ENCODE results near the gene TRAPPC5. TPM values are rescaled to one million over a fixed set of nuclear protein-coding genes. Genes with fewer than 3 reads are reported as not detected.

Gene TRAPPC5
- polyA plus RNA-seq, 1 of the 3 experiments (the other 2 are of a cell fraction), result 49.4 TPM

DNA sequence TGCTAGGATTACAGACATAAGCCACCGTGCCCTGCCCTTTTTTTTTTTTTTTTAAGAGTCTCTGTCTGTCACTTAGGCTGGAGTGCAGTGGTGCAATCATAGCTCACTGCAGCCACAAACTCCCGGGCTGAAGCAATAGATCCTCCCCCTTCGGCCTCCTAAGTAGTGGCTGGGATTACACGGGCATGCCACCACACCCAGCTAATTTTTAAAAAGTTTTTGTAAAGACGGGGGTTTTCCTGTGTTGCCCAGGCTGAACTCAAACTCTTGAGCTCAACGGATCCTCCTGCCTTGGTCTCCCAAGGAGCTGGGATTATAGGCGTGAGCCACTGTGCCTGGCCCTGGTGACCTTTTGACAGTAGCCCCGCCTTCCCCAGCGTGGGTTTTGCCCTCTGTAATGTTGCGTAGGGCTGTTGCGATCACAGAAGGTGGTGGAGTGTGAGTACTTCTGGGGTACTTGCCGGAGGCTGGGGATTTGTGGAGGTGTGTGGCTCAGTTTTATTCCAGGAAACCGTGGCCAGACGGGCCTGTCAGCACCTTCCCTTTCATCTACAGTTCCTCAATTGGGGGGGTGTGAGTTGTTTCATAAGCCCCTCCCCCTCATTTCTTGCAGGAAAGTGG lies 23.4 kb upstream of the TRAPPC5 start (continued):
- TF ChIP-seq, protein P1, sequence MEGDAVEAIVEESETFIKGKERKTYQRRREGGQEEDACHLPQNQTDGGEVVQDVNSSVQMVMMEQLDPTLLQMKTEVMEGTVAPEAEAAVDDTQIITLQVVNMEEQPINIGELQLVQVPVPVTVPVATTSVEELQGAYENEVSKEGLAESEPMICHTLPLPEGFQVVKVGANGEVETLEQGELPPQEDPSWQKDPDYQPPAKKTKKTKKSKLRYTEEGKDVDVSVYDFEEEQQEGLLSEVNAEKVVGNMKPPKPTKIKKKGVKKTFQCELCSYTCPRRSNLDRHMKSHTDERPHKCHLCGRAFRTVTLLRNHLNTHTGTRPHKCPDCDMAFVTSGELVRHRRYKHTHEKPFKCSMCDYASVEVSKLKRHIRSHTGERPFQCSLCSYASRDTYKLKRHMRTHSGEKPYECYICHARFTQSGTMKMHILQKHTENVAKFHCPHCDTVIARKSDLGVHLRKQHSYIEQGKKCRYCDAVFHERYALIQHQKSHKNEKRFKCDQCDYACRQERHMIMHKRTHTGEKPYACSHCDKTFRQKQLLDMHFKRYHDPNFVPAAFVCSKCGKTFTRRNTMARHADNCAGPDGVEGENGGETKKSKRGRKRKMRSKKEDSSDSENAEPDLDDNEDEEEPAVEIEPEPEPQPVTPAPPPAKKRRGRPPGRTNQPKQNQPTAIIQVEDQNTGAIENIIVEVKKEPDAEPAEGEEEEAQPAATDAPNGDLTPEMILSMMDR (IDR thresholded peaks at IDR 0.05), result no peak
- TF ChIP-seq FOXM1 (IDR thresholded peaks at IDR 0.05; ENCODE audit: low read depth) (no peak), POLR2AphosphoS5 (IDR thresholded peaks at IDR 0.05; ENCODE audit: low read depth, low read length) (no peak), RCOR1 (IDR thresholded peaks at IDR 0.05; ENCODE audit: low read length) (no peak), EP300 (IDR thresholded peaks at IDR 0.05; ENCODE audit: borderline replicate concordance in 1 of 2, low read depth in 1 of 2, low read length in 1 of 2) (no peak)
- TF ChIP-seq, protein P2, sequence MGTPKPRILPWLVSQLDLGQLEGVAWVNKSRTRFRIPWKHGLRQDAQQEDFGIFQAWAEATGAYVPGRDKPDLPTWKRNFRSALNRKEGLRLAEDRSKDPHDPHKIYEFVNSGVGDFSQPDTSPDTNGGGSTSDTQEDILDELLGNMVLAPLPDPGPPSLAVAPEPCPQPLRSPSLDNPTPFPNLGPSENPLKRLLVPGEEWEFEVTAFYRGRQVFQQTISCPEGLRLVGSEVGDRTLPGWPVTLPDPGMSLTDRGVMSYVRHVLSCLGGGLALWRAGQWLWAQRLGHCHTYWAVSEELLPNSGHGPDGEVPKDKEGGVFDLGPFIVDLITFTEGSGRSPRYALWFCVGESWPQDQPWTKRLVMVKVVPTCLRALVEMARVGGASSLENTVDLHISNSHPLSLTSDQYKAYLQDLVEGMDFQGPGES (IDR thresholded peaks at IDR 0.05; ENCODE audit: low read depth, low read length), result no peak

DNA sequence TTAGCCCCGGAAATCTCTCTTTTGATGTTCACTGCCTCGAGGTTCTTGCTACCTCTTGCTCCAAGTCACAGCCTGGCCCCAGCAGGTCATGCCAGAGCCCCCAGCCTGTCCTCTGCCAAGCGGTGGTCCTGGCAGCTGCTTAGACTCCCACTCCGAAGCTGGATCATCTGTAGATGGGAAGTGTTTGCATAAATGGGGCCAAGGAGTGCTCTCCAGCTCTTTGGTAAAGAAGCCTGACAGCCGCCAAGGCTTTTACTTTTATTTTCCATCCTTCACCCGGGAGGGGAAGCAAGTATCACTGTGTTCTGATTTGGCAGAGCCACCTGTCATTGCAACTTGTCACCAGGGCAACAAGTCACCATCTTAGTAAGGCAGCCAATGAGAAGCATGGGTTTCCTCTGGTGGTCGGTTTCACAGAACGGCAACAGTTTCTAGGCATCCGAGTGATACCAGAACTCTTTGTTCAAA lies 22.4 kb upstream of the TRAPPC5 start:
- ChIA-PET POLR2A (no interaction called here), CTCF (interaction anchor here (1.7 to 2.9 kb wide), 2 partner anchors 23 to 142 kb away, joined by 8 to 13 read pairs; partner anchors contain the start of gene TRAPPC5)
- H3F3A ChIP-seq (replicated peaks; ENCODE audit: insufficient read depth), result no peaks in the 10 kb centered on the region
- H3K4me1 ChIP-seq (ENCODE audit: control insufficient read depth in 1 of 2, insufficient read depth in 2 of 2, low read depth in 1 of 2, low read length in 1 of 2), result no peaks in the 10 kb centered on the region
- H3K9ac ChIP-seq, result no peak overlapping the region
- no peaks in the 10 kb centered on the region for H4K20me1 ChIP-seq (ENCODE audit: insufficient read depth)
- H3K9me2 ChIP-seq, result no peaks in the 10 kb centered on the region
- H3K36me3 ChIP-seq (replicated peaks in 1 of 2; ENCODE audit: control insufficient read depth in 1 of 2, insufficient read depth in 2 of 2, low read length in 1 of 2), result no peaks in the 10 kb centered on the region
- DNase-seq, result no peak
- H3K4me2 ChIP-seq, result no peak overlapping the region
- no peak overlapping the region for H3K4me3 ChIP-seq (ENCODE audit: low read depth in 2 of 2, low read length in 1 of 2)
- peaks cover 27% of the 10 kb centered on the region for H3K27me3 ChIP-seq (ENCODE audit: insufficient read depth)
- no peak for TF ChIP-seq USF1 (IDR thresholded peaks at IDR 0.05; ENCODE audit: borderline replicate concordance, low read depth)
- TF ChIP-seq, protein P3, sequence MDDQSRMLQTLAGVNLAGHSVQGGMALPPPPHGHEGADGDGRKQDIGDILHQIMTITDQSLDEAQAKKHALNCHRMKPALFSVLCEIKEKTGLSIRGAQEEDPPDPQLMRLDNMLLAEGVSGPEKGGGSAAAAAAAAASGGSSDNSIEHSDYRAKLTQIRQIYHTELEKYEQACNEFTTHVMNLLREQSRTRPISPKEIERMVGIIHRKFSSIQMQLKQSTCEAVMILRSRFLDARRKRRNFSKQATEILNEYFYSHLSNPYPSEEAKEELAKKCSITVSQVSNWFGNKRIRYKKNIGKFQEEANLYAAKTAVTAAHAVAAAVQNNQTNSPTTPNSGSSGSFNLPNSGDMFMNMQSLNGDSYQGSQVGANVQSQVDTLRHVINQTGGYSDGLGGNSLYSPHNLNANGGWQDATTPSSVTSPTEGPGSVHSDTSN (IDR thresholded peaks at IDR 0.05), result no peak
- no peak for TF ChIP-seq YY1 (IDR thresholded peaks at IDR 0.05; ENCODE audit: low read depth)
- TF ChIP-seq TAF1 (IDR thresholded peaks at IDR 0.05; ENCODE audit: borderline replicate concordance, low read depth, low read length), result no peak
- TF ChIP-seq MAX (IDR thresholded peaks at IDR 0.05; ENCODE audit: low read depth), result no peak
- TF ChIP-seq RXRA (IDR thresholded peaks at IDR 0.05; ENCODE audit: borderline replicate concordance, low read depth), result no peak
- no peak for TF ChIP-seq FOXJ3 (CRISPR knock-in tag; IDR thresholded peaks at IDR 0.05)
- TF ChIP-seq ZBTB33 (IDR thresholded peaks at IDR 0.05; ENCODE audit: borderline replicate concordance, low read depth), result no peak
- no peaks in the 10 kb centered on the region for H3K9me3 ChIP-seq
- H3K27ac ChIP-seq (ENCODE audit: low read depth in 2 of 2, low read length in 1 of 2), result no peak overlapping the region
- no peak overlapping the region; the same call in 1 of the 2 replicates for H2AFZ ChIP-seq (ENCODE audit: low read depth)
- WGBS (ENCODE audit: low lambda C conversion rate), result 6% methylated on average over 7 of the region's 9 CpGs
- no peaks in the 10 kb centered on the region for H3K79me2 ChIP-seq (ENCODE audit: insufficient read depth)
